Uterus (tissue), 2 donors: ENCODE data around the gene UNC13A.

Source experiments
- POLR2A ChIP-seq, 2 donors: fragments of 450-650 bp; IDR thresholded peaks; one replicate each; pipeline ENCODE4 v1.6.1; 2016; ENCODE audit warnings: antibody characterized with exemption in 2 of 2, mild to moderate bottlenecking in 1 of 2, moderate library complexity in 1 of 2
- TF ChIP-seq, protein P1 (sequence below), 4 experiments: fragments of 200-600 bp in 2 of 4; fragments of 450-650 bp in 2 of 4; sonication (generic) in 2 of 4; IDR thresholded peaks; one replicate each; pipeline ENCODE4 v1.5.1; 2016 to 2019; ENCODE audit warnings: antibody characterized with exemption in 4 of 4, mild to moderate bottlenecking in 2 of 4, moderate library complexity in 1 of 4

DNA sequence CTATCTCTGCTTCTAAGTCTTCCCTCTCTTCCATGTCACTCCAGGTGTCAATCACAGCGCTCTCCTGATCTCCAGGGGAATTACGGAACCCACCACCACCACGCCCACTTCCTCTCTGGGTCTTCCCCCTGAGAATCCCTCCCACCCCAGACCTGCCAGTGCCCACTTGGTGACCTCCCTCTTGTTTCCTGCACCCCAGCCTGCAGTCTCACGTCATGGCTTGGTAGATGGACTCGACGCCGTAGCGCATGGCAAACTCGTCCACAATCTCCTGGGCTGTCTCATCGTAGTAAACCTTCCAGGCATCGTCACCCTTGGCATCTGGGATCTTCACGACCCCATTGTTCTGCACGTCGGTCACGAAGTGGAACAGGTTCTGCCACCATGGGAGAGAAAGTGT, 47.0 kb downstream of the UNC13A start:
- TF ChIP-seq, protein P1, sequence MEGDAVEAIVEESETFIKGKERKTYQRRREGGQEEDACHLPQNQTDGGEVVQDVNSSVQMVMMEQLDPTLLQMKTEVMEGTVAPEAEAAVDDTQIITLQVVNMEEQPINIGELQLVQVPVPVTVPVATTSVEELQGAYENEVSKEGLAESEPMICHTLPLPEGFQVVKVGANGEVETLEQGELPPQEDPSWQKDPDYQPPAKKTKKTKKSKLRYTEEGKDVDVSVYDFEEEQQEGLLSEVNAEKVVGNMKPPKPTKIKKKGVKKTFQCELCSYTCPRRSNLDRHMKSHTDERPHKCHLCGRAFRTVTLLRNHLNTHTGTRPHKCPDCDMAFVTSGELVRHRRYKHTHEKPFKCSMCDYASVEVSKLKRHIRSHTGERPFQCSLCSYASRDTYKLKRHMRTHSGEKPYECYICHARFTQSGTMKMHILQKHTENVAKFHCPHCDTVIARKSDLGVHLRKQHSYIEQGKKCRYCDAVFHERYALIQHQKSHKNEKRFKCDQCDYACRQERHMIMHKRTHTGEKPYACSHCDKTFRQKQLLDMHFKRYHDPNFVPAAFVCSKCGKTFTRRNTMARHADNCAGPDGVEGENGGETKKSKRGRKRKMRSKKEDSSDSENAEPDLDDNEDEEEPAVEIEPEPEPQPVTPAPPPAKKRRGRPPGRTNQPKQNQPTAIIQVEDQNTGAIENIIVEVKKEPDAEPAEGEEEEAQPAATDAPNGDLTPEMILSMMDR (IDR thresholded peaks at IDR 0.05), result no peak
- no peak for TF ChIP-seq POLR2A (IDR thresholded peaks at IDR 0.05)
